Cardiac muscle cell (in vitro differentiated cells and primary cell): ENCODE results near the gene CTNNA3. TPM values are rescaled to one million over a fixed set of nuclear protein-coding genes. Genes with fewer than 3 reads are reported as not detected.

Experiments
- DNase-seq, 2 donors: peaks; one replicate each; pipeline versions ENCODE4 v3.0.0 to v3.0.0-alpha.2; 2010 to 2017; ENCODE audit warnings: low read depth in 1 of 2, low spot score in 1 of 2
- H3K27ac ChIP-seq: fragments of 200-600 bp; sonication (generic); 2 replicates; pipeline ENCODE4 v1.5.1; 2016
- H3K27me3 ChIP-seq: fragments of 200-600 bp; sonication (generic); 2 replicates; pipeline ENCODE4 v1.6.0; 2016; ENCODE audit warnings: control low read depth
- H3K36me3 ChIP-seq: fragments of 200-600 bp; sonication (generic); 2 replicates; pipeline ENCODE4 v1.5.1; 2016; ENCODE audit warnings: control low read depth
- H3K4me1 ChIP-seq: fragments of 200-600 bp; sonication (generic); 2 replicates; pipeline ENCODE4 v1.8.1; 2017; ENCODE audit warnings: low read depth, mild to moderate bottlenecking, mixed run types
- H3K4me3 ChIP-seq: fragments of 200-600 bp; sonication (generic); 2 replicates; pipeline ENCODE4 v1.5.1; 2016; ENCODE audit warnings: mild to moderate bottlenecking
- H3K9me3 ChIP-seq: fragments of 200-600 bp; sonication (generic); 2 replicates; pipeline ENCODE4 v1.5.1; 2017; ENCODE audit warnings: low read depth, mild to moderate bottlenecking, control low read depth
- polyA plus RNA-seq: library from polyadenylated mRNA; unstranded; fragments of >200 nt; fragmentation: Nextera tagmentation; extraction: Ambion mirVana; gene quantifications from 2 replicates; pipeline ENCODE4 v1.2.1, GENCODE V29; 2016
- total RNA-seq: library from RNA; depleted of rRNA; stranded (reverse); fragments of >200 nt; gene quantifications from 2 replicates; pipeline ENCODE4 v1.2.3, GENCODE V29; 2016
- TF ChIP-seq, protein P1 (sequence below): IDR thresholded peaks from 2 replicates; pipeline ENCODE4 v1.5.1; 2012; ENCODE audit warnings: low read depth, mild to moderate bottlenecking, low read length

CTNNA3 gene
- total and polyA plus RNA-seq, 2 experiments from 2014 or later, result 55.8 to 71.7 TPM

- Histone ChIP-seq H3K36me3 (no peaks in the 10 kb centered on the region), H3K4me3 (no peak overlapping the region), H3K27me3 (no peaks in the 10 kb centered on the region), H3K9me3 (peaks cover 4% of the 10 kb centered on the region), H3K4me1 (no peaks in the 10 kb centered on the region), H3K27ac (no peak overlapping the region)
- peak in 1 of 2 donors; percentile 5 for DNase-seq
- TF ChIP-seq, protein P1, sequence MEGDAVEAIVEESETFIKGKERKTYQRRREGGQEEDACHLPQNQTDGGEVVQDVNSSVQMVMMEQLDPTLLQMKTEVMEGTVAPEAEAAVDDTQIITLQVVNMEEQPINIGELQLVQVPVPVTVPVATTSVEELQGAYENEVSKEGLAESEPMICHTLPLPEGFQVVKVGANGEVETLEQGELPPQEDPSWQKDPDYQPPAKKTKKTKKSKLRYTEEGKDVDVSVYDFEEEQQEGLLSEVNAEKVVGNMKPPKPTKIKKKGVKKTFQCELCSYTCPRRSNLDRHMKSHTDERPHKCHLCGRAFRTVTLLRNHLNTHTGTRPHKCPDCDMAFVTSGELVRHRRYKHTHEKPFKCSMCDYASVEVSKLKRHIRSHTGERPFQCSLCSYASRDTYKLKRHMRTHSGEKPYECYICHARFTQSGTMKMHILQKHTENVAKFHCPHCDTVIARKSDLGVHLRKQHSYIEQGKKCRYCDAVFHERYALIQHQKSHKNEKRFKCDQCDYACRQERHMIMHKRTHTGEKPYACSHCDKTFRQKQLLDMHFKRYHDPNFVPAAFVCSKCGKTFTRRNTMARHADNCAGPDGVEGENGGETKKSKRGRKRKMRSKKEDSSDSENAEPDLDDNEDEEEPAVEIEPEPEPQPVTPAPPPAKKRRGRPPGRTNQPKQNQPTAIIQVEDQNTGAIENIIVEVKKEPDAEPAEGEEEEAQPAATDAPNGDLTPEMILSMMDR, result no peak
Observed at GRCh38 chr10:66723608-66724400, 972.2 kb downstream of the CTNNA3 start.

DNA sequence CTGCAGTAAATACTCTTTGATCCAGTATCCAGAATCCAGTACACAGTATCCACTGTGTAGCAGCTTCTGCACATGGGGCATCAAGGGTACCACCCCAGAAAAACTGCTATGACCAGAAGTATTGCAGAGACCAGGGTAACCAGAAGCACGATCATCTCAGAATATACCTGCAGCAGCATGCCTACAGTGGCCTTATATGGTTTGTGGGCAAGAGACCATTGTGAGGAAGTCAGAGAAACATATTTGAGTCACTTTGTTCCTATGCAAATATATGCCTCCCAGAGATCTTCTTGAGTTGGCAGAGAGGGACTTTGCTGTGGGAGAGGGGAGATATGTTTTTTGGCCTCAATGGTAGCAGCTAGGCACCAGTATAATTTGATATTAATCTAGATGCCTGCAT is 976.5 kb downstream of the CTNNA3 start:
- DNase-seq, result no peak
- Histone ChIP-seq H3K9me3 (no peaks in the 10 kb centered on the region), H3K36me3 (no peaks in the 10 kb centered on the region), H3K27ac (no peak overlapping the region), H3K4me1 (no peaks in the 10 kb centered on the region), H3K27me3 (no peaks in the 10 kb centered on the region), H3K4me3 (no peak overlapping the region)
- TF ChIP-seq, protein P1, result no peak

- Histone ChIP-seq H3K4me3 (no peak overlapping the region), H3K9me3 (no peaks in the 10 kb centered on the region), H3K27me3 (no peaks in the 10 kb centered on the region), H3K27ac (no peak overlapping the region), H3K4me1 (no peaks in the 10 kb centered on the region), H3K36me3 (no peaks in the 10 kb centered on the region)
- no peak for DNase-seq
- TF ChIP-seq, protein P1, result no peak
Observed at GRCh38 chr10:66717231-66717981, 978.6 kb downstream of the CTNNA3 start.

DNA sequence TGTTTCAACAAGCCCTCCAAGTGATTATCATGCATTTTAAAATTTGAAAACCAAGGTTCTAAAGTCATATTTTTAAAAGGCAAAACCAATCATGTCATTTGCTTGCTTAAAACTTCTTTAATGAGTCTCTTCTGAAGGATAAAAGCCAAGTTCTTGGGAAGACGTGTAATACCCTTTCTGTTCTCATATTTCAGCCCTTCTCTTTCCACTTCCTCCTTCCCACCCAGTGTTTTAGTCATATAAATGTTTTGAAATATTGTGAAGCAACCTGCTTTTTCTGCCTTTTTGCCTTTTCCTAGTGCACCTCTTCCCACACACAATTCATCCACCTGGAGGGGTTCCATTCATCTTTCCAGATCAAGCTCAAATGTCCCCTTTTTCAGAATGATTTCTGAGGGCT is 981.3 kb downstream of the CTNNA3 start:
- Histone ChIP-seq H3K36me3 (no peaks in the 10 kb centered on the region), H3K27me3 (no peaks in the 10 kb centered on the region), H3K27ac (no peak overlapping the region), H3K4me1 (no peaks in the 10 kb centered on the region), H3K4me3 (no peak overlapping the region), H3K9me3 (no peaks in the 10 kb centered on the region)
- no peak for DNase-seq
- TF ChIP-seq, protein P1, result no peak

DNA sequence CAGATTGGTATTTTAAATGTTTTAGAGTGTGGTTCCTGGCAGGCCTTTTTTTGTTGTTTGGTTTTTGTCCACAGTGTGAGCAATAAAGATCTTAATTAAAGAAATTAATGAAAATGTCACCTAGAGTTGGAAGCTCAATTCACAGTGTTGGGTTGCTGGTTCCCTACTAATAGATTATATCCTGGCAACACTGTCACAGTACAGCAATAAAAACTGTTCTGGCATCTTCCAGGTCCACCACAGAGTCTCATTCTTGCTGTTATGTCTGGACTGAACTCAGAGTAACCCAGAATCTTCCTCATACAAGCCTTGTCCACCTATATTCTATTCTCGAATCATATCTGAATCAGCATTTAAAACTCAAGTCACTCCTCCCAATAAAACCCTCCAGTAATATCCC is 982.6 kb downstream of the CTNNA3 start:
- TF ChIP-seq, protein P1, result no peak
- Histone ChIP-seq H3K36me3 (no peaks in the 10 kb centered on the region), H3K4me1 (no peaks in the 10 kb centered on the region), H3K4me3 (no peak overlapping the region), H3K27ac (no peak overlapping the region), H3K9me3 (no peaks in the 10 kb centered on the region), H3K27me3 (no peaks in the 10 kb centered on the region)
- no peak for DNase-seq
